Measurements from ENCODE around the gene SERPINB6.
"Not testable (repeated sequence)": the region's sequence is repeated elsewhere in the genome, so short reads cannot be mapped to it uniquely, and the experiment has no call there.

SERPINB6 gene

DNA sequence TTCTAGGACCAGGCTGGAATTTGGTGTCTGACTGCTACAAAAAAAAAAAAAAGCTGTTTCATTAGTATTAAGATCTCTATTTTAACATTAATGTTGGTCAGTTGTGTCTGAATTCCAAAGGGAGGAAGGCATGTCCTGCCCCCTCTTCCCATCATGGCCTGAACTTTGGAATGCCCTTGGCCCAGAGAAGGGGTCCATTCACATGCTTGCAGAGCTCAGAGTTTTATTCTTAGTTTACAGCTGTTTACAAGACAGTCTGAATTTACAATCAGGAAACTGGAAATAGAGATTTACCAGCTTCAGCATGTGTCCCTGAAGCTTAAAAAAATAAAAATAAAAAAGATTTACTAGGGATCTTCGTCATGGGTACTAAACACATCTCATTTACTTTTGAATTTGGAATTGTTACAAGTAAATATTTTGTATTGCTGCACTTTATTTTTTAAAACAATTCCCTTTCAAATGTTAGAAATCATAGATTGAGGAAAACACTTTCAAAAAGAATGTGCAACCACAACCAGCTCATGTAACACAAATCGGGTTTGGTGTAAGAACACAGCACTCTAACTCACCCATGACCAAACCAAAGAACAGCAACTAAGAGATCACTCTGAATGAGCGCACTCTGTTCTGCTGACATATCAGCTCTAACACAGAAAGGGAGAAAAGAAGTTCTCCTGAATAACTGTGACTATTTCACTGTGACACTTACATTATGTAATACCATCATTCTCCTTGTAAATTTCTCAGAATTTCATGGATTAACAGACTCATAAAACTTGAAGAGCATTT lies 6.6 kb upstream of the SERPINB6 start:
- no peak for DNase-seq (ENCODE audit: low read depth in 2 of 2)

- DNase-seq (ENCODE audit: low read depth in 2 of 2): no peak
Observed at GRCh38 chr6:2977290-2977689, 5.9 kb upstream of the SERPINB6 start.

DNA sequence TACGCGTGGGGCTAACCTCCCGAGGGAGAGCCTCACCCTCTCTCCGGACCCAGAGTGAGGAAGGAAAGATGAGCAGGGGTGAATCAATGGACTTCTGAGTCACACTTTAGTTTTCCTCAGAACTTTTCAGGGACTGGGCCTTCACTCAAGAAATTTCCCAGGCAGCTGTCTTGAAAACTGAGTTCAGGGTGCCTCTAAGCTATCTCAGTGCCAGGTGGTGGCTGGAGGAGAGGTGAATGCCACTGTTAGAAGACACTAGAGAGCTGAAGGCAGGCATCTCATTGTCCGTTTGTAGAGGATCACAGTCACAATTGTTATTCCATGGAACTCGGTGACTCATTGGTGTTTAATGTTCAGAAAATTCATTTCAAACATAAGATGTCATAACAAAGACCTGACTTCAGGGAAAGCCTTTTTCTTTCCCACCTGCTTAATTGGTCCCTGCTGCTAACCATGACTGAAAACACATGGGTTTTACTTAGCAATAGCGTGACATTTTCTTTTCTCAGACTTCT lies 5.3 kb upstream of the SERPINB6 start:
- DNase-seq (ENCODE audit: low read depth in 2 of 2): no peak

- no peak for DNase-seq (ENCODE audit: low read depth in 2 of 2)
Observed at GRCh38 chr6:2976060-2976459, 4.7 kb upstream of the SERPINB6 start.

DNA sequence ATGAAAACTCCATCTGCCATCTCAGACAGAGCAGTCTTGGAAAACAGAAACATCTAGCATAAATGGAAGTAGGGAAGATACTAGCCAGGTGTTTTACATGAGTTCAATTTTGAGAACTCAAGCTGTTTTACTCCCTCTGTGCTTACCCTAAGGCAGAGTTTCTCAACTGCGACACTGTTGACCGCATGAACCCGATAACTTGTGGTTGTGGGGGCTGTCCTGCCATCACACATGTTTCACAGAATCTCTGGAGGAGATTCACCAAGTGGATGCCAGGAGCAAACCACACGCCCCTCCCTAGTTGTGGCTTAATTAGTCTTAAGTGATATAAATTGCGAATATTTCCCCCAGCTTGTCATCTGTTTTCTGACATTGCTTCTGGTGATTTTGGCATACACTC lies 2.3 kb upstream of the SERPINB6 start:
- no peak for DNase-seq (ENCODE audit: low read depth in 2 of 2)

DNA sequence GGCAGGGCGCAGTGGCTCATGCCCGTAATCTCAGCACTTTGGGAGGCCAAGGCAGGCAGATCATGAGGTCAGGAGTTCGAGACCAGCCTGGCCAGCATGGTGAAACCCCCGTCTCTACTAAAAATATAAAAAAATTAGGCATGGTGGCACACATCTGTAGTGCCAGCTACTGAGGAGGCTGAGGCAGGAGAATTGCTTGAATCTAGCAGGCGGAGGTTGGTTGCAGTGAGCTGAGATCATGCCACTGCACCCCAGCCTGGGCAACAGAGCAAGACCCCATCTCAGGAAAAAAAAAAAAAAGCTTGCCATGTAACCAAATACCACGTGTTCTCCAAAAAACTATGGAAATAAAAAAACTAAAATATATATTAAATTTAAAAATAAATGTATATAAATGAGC lies 1.8 kb upstream of the SERPINB6 start:
- DNase-seq (ENCODE audit: low read depth in 2 of 2): not testable (repeated sequence)

DNA sequence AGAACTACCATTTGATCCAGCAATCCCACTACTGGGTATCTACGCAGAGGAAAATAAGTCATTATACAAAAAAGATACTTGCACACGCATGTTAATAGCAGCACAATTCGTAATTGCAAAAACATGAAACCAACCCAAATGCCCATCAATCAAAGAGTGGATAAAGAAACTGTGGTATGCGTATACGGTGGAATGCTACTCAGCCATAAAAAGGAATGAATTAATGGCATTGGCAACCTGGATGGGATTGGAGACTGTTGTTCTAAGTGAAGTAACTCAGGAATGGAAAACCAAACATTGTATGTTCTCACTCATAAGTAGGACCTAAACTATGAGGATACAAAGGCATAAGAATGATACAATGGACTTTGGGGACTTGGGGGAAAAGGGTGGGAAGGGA lies 1.3 kb upstream of the SERPINB6 start:
- DNase-seq (ENCODE audit: low read depth in 2 of 2): not testable (repeated sequence)

- DNase-seq (ENCODE audit: low read depth in 2 of 2): not testable (repeated sequence)
Observed at GRCh38 chr6:2972219-2972487, 786 bp upstream of the SERPINB6 start.

DNA sequence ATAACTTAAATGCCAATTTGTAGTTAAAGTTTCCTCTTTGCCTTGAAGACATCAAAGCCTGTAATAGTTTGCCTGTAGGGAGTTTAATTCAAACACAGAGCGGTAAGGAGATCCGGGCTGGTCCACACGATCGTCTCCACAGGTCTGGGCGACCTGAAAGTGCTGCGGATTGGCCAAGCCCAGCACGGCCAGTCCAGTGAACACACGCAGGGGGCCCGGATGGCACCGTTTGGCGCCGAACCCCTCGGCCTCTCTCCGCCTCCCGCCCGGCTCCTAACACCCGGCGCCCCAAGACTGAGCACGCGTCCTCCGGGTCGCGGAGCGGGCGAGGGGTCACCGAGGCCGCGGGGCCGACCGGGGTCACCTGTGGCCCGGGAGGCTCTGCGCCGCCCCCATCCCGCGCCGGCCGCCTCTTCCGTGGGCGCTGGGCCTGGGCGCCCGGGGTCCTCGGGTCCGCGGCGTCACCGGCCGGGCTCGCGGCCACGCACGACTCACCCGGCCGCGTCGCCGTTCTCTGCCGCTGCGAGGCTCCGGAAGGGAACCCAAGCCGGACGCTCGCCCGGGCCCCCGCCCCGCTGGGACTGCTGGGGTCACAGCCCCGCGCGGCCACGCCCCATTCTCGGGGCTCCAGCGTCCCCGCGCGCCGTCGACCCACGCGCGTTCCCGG lies 481 bp downstream of the SERPINB6 start:
- DNase-seq (ENCODE audit: low read depth in 2 of 2): no peak

- DNase-seq (ENCODE audit: low read depth in 2 of 2): no peak
Observed at GRCh38 chr6:2970034-2970685, 1.2 kb downstream of the SERPINB6 start.

GRCh38 chr6:2969549-2969948 lies 1.8 kb downstream of the SERPINB6 start:
- no peak for DNase-seq (ENCODE audit: low read depth in 2 of 2)

DNA sequence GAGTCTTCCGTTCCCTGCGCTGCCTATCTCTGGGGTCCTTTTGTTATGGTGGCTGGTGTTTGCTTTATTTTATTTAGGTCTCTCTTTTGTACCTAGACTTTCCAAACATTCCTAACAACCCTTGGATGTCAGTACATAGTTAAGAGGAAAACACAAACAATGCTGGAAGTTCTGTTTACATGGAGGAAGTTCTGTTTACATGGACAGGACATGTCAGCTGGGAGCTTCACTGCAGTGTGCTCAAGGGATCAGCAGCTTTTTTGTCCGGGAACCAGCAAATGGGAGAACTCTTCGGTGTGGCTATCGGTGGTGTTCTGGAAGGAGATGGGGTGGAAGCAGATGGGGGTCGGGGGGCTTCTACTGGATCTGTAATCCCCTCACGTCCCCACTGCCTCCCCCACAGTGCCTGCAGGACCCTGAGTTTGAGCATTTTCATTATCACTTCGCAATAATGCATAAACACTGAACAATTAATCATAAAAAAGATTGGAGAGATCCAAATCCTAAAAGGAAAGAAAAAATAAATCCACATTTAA lies 2.7 kb downstream of the SERPINB6 start:
- no peak for DNase-seq (ENCODE audit: low read depth in 2 of 2)

DNA sequence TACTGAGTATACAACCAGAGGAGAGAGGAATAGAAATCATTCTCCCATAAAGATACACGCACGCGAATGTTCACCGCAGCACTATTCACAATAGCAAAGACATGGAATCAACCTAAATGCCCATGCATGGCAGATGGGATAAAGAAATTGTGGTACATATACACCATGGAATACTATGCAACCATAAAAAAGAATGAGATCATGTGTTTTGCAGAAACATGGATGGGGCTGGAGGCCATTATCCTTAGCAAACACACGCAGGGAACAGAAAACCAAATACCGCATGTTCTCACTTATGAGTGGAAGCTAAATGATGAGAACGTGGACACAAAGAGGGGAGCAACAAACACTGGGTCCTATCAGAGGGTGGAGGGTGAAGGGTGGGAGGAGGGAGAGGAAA lies 3.4 kb downstream of the SERPINB6 start:
- no peak for DNase-seq (ENCODE audit: low read depth in 2 of 2)

- DNase-seq (ENCODE audit: low read depth in 2 of 2): no peak
Observed at GRCh38 chr6:2966347-2966746, 5.0 kb downstream of the SERPINB6 start.

- DNase-seq (ENCODE audit: low read depth in 2 of 2): no peak
Observed at GRCh38 chr6:2964793-2965505, 6.4 kb downstream of the SERPINB6 start.

DNA sequence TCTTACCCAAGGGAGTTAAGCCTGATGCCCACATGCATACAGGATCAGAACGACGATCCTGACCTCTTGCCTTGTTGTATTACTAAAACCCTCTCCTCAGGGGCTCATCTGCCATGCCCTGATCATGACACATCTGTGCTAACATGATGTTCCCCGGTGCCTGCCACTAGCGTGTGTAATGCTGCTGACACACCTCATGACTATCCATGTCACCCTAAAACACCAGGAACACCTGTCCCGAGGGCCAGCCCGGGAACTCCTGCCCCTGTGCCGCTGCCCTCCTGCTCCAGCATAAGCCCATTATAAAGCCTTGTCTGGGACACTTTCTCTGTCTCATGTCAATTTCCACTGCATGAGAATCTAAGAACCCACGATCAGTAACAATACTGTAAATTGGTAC lies 7.6 kb downstream of the SERPINB6 start:
- DNase-seq (ENCODE audit: low read depth in 2 of 2): no peak

DNA sequence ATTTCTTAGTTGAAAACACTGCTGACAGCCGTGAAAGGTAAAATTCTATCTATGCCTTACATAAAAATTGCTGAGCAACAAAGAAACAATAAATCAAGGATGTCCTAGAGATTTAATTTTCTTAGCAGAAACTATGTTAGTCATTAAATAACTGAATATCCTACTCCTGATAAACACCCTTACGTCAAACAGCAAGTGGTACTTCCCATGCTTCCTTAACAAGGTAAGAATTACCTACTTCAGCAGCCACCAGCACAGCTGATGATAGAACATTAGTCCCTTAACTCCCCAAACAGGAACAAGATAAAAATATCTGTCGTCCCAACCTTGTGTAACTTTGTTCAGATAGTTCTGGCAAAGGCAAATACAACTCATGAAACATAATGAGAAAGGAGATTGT lies 8.7 kb downstream of the SERPINB6 start:
- DNase-seq (ENCODE audit: low read depth in 2 of 2): no peak

DNA sequence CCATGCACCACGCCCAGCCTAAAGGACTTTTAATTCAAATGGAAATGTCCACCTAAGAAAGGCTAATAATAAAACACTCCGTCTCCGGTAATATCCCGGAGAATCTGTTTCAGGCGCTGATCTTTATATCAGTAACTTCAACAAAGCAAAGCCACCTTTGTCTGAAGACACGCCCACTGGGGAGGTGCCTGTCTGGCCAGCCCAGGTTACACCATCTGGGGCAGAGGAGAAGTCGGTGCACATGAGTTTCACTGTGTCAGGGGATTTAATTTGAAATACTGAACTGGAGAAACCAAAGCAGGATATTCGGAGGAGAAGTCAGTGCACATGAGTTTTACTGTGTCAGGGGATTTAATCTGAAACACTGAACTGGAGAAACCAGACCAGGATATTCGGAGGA lies 9.4 kb downstream of the SERPINB6 start:
- no peak for DNase-seq (ENCODE audit: low read depth in 2 of 2)

DNA sequence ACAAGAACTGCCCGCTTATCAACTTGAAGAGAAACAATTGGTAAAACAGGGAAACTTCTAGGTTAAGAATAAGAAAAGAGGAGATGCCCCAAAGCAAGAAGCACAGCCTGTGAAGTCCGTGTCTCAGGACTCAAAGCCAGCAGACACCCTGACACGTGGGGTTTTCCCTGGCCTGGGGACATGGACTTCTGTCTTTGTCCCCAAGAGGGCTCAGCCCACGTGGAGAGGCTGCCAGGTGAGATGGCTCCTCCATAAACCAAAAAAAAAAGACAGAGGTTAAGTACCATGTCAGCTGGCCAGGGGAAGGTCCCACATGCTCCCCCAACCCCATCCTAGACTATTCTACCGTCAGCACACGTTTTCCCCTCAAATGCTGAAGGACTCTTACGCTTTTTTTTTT lies 9.9 kb downstream of the SERPINB6 start:
- no peak for DNase-seq (ENCODE audit: low read depth in 2 of 2)

DNA sequence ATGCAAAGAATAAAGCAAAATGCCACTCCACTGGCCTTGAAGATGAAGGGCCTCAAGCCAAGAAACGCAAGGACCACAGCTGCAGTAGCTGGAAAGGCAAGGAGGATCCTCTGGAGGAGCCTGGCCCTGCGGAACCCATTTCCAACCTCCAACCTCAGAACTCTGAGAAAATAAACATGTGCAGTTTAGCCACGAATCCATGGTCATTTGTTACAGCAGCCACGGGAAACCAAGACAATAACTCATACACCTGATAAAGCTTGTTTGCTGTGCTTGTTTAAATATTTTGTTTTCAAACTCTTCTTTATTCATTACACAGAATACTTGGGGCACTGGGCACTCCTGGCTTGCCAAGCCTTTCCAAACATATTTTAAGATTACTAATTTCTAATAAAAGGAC lies 10.4 kb downstream of the SERPINB6 start:
- no peak for DNase-seq (ENCODE audit: low read depth in 2 of 2)

DNA sequence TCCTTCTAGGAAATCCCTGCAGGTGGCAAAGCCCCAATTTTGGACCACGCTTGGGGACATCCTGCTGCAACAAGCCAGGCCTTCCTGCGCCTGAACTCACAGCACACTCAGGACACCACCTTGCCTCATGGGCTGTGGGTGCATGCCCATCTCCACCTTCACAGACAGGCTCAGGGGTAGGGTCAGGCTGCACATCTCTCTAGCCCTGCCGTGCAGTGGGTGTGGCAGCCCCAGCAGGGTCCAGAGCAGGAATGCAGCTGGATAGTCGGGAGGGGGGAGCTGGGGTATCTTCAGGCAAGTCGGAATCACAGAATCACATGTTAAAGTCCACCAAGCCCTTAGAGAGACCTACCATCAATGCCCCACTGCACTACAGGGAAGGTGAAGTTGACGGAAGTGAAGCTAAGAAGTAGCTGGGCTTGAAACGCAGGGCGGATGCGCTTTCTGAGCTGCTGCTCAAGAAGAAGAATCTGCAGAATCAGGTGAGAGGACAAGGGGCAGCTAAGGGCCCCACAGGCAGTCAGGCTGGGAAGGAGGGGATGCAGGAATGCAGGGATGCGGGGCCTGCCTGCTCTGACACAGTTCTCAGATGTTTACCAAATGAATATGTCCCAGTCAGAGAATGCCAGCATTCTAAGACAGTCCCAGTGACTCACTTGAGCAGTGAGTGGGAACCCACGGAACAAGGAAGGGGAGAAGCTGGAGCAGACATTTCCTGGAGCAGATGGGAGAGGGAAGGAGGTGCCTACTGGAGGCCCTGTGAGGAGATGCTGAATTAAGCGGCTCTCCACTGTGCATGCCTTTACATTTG lies 11.3 kb downstream of the SERPINB6 start:
- DNase-seq (ENCODE audit: low read depth in 2 of 2): no peak

All from stimulated activated CD8-positive, alpha-beta memory T cell treated with anti-CD3 and anti-CD28 coated beads, Interleukin-15, amount 100 ng/mL, for 4 hours (primary cell).